Endothelial cell (in vitro differentiated cells): ENCODE results near the gene SLC5A2. TPM values are rescaled to one million over a fixed set of nuclear protein-coding genes. Genes with fewer than 3 reads are reported as not detected.
"Not testable (repeated sequence)": the region's sequence is repeated elsewhere in the genome, so short reads cannot be mapped to it uniquely, and the experiment has no call there.

Experiments used
- DNase-seq: peaks from one replicate; pipeline ENCODE4 v3.0.0; 2021; ENCODE audit warnings: low spot score
- H3K27ac Mint-ChIP-seq: one replicate; pipeline ENCODE4 v1.8.0; 2021; ENCODE audit warnings: mixed read lengths, inconsistent platforms; ENCODE audit not compliant: unreplicated experiment
- H3K27me3 Mint-ChIP-seq: one replicate; pipeline ENCODE4 v1.8.0; 2021; ENCODE audit warnings: mild to moderate bottlenecking, moderate library complexity, mixed read lengths, inconsistent platforms; ENCODE audit not compliant: unreplicated experiment
- H3K36me3 Mint-ChIP-seq: one replicate; pipeline ENCODE4 v1.8.0; 2021; ENCODE audit warnings: mild to moderate bottlenecking, low read depth, mixed read lengths, inconsistent platforms; ENCODE audit not compliant: unreplicated experiment
- H3K4me1 Mint-ChIP-seq: one replicate; pipeline ENCODE4 v1.8.0; 2021; ENCODE audit warnings: mild to moderate bottlenecking, mixed read lengths, inconsistent platforms; ENCODE audit not compliant: unreplicated experiment
- H3K4me3 Mint-ChIP-seq: one replicate; pipeline ENCODE4 v1.8.0; 2021; ENCODE audit warnings: mild to moderate bottlenecking, mixed read lengths, inconsistent platforms; ENCODE audit not compliant: unreplicated experiment
- H3K9me3 Mint-ChIP-seq: one replicate; pipeline ENCODE4 v1.8.0; 2021; ENCODE audit warnings: mixed read lengths, inconsistent platforms; ENCODE audit not compliant: unreplicated experiment
- CTCF ChIP-seq: fragments of 200-600 bp; sonication (generic); IDR thresholded peaks from one replicate; pipeline ENCODE4 v1.5.0; 2021; ENCODE audit warnings: antibody characterized with exemption; ENCODE audit not compliant: unreplicated experiment
- total RNA-seq: library from RNA; stranded (reverse); fragmentation: NEBNext Ultra II Directional; extraction: Animal tissue kit (Norgen Biotek cat#: 25700); gene quantifications from one replicate; pipeline ENCODE4 v1.2.1, GENCODE V29; 2021; ENCODE audit not compliant: unreplicated experiment

SLC5A2 gene
- total RNA-seq, 1 donor from 2014 or later = not detected

GRCh38 chr16:31532896-31533295 lies 50.0 kb downstream of the SLC5A2 start:
- Mint-ChIP-seq H3K36me3 (no peaks in the 10 kb centered on the region), H3K9me3 (peaks cover 4% of the 10 kb centered on the region), H3K27ac (no peak overlapping the region), H3K4me1 (peaks cover 18% of the 10 kb centered on the region), H3K4me3 (no peak overlapping the region), H3K27me3 (peaks cover 18% of the 10 kb centered on the region)
- no peak for TF ChIP-seq CTCF
- DNase-seq = no peak

- no peak overlapping the region for H3K4me3 Mint-ChIP-seq
- H3K9me3 Mint-ChIP-seq = peaks cover 12% of the 10 kb centered on the region
- H3K27ac Mint-ChIP-seq = peak overlapping the region; percentile 61
- no peak for DNase-seq
- peaks cover 8% of the 10 kb centered on the region for H3K36me3 Mint-ChIP-seq
- peaks cover 4% of the 10 kb centered on the region for H3K27me3 Mint-ChIP-seq
- TF ChIP-seq CTCF = no peak
- peaks cover 5% of the 10 kb centered on the region for H3K4me1 Mint-ChIP-seq
Measured at GRCh38 chr16:31535737-31536136, 52.8 kb downstream of the SLC5A2 start.

- Mint-ChIP-seq H3K4me1 (peaks cover 5% of the 10 kb centered on the region), H3K9me3 (peaks cover 12% of the 10 kb centered on the region), H3K27me3 (peaks cover 4% of the 10 kb centered on the region), H3K36me3 (peaks cover 8% of the 10 kb centered on the region), H3K4me3 (no peak overlapping the region), H3K27ac (no peak overlapping the region)
- no peak for TF ChIP-seq CTCF
- no peak for DNase-seq
Measured at GRCh38 chr16:31536804-31537361, 54.0 kb downstream of the SLC5A2 start.

GRCh38 chr16:31537362-31538242 lies 54.7 kb downstream of the SLC5A2 start:
- peak overlapping the region; percentile 59 for H3K4me3 Mint-ChIP-seq
- peaks cover 12% of the 10 kb centered on the region for H3K9me3 Mint-ChIP-seq
- peaks cover 4% of the 10 kb centered on the region for H3K27me3 Mint-ChIP-seq
- H3K4me1 Mint-ChIP-seq = peaks cover 5% of the 10 kb centered on the region
- no peak for DNase-seq
- no peak for TF ChIP-seq CTCF
- H3K27ac Mint-ChIP-seq = no peak overlapping the region
- peaks cover 8% of the 10 kb centered on the region for H3K36me3 Mint-ChIP-seq

- peaks cover 12% of the 10 kb centered on the region for H3K9me3 Mint-ChIP-seq
- H3K36me3 Mint-ChIP-seq, H3K27ac Mint-ChIP-seq, H3K4me1 Mint-ChIP-seq, H3K4me3 Mint-ChIP-seq, DNase-seq, H3K27me3 Mint-ChIP-seq: not testable (repeated sequence)
Measured at GRCh38 chr16:31538243-31538598, 55.3 kb downstream of the SLC5A2 start.

- not testable (repeated sequence) for H3K4me3 Mint-ChIP-seq, H3K27me3 Mint-ChIP-seq, H3K36me3 Mint-ChIP-seq, DNase-seq, H3K27ac Mint-ChIP-seq, H3K4me1 Mint-ChIP-seq
- H3K9me3 Mint-ChIP-seq = peaks cover 14% of the 10 kb centered on the region
Measured at GRCh38 chr16:31539762-31540161, 56.8 kb downstream of the SLC5A2 start.
